ENCODE results near the gene HIBCH.
"Not testable (repeated sequence)": the region's sequence is repeated elsewhere in the genome, so short reads cannot be mapped to it uniquely, and the experiment has no call there.

HIBCH gene

DNA sequence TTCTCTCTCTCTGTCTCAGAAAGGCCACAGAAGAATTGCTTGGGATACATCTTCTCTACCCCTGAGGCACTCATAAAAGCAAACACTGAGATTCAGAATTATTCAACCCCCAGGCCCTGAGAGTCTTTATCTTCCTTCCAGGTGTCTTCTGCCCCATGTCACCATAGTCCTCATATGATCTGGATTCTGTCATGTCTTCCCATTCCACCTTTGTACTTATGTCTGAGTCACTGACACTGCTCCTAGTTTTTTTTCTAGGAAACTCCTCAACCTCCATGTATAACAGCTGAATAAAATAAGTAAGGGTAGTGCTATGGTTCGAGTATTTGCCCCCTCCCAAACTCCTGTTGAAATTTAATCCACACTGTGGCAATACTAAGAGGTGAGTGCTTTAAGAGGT lies 11.6 kb downstream of the HIBCH start:
- DNase-seq (ENCODE audit: low read depth in 2 of 2), result no peak

GRCh38 chr2:190304404-190304803 lies 15.2 kb downstream of the HIBCH start:
- DNase-seq (ENCODE audit: low read depth in 2 of 2), result no peak

DNA sequence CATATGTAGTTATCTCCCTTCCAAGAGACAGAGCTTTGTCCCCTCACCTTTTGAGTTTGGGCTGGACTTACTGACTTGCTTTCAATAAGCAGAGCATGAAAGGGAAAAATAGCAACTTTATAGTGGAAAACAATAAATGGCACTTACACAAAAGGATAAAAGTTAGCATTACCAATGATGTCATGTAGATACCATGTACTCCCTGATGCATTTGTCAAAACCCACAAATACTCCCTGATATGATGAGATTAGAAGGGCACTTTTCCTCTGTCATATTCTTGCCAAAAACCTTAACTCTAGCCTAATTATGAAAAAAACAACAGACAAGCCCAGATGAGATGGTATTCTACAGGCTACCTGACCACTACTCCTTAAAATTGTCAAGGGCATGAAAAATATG lies 16.0 kb downstream of the HIBCH start:
- DNase-seq (ENCODE audit: low read depth in 2 of 2), result no peak

GRCh38 chr2:190302052-190302451 lies 17.6 kb downstream of the HIBCH start:
- no peak for DNase-seq (ENCODE audit: low read depth in 2 of 2)

DNA sequence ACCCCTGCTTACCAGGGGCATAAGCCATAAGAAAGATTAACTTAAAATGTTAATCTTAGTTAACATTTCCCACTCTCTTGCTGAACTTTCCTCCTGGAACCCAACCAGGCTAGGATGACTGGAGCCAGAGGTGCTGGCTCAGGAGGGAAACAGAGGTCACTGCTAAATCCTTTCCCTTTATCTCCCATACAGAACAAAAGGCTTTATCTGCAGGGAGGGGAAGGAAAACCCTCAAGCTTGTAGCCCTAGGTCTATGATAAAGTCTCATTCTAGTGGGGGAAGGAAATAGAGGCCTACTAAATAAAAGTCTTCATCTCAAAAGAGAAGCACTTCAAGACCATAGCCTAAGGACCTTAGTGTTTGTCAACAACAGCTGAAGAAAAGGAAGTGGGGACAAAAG lies 18.6 kb downstream of the HIBCH start:
- no peak for DNase-seq (ENCODE audit: low read depth in 2 of 2)

- not testable (repeated sequence) for DNase-seq (ENCODE audit: low read depth in 2 of 2)
These were observed 21.7 kb downstream of the HIBCH start for GRCh38 chr2:190297880-190298279.

- no peak for DNase-seq (ENCODE audit: low read depth in 2 of 2)
These were observed 35.8 kb downstream of the HIBCH start for GRCh38 chr2:190283783-190284182.

DNA sequence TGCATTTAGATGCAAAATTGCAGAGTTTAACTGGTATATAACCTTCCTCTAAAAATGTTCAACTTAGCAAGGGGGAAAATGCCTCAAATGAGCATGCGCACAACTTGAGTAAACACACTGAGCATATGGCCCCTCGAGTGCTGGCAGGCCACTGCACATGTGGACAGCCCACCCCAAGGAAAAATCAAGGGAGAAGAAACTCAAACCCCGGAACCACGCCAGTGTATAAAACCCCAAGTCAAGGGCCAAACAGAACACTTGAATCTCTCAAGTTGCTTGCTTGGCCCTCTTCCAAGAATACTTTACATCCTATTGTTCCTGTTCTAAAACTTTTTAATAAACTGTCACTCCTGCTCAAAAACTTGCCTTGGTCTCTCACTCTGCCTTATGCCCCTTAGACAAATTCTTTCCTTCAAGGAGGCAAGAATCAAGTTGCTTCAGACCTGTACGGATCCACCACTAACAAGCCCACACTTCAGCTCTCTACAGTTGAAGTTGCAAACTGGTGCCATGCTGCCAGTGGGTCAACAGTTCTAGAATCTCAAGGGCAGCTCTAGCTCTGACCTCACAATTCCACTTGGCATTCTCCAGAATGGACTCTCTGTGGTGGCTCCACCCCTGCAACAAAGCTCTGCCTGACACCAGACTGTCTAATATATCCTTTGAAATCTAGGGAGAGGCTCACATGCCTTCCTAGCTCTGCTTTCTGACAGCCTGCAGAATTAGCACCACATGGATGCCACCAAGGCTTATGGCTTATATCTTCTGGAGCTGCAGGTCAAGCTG lies 38.9 kb downstream of the HIBCH start:
- no peak for DNase-seq (ENCODE audit: low read depth in 2 of 2)

- DNase-seq (ENCODE audit: low read depth in 2 of 2), result not testable (repeated sequence)
These were observed 40.1 kb downstream of the HIBCH start for GRCh38 chr2:190279256-190280134.

DNA sequence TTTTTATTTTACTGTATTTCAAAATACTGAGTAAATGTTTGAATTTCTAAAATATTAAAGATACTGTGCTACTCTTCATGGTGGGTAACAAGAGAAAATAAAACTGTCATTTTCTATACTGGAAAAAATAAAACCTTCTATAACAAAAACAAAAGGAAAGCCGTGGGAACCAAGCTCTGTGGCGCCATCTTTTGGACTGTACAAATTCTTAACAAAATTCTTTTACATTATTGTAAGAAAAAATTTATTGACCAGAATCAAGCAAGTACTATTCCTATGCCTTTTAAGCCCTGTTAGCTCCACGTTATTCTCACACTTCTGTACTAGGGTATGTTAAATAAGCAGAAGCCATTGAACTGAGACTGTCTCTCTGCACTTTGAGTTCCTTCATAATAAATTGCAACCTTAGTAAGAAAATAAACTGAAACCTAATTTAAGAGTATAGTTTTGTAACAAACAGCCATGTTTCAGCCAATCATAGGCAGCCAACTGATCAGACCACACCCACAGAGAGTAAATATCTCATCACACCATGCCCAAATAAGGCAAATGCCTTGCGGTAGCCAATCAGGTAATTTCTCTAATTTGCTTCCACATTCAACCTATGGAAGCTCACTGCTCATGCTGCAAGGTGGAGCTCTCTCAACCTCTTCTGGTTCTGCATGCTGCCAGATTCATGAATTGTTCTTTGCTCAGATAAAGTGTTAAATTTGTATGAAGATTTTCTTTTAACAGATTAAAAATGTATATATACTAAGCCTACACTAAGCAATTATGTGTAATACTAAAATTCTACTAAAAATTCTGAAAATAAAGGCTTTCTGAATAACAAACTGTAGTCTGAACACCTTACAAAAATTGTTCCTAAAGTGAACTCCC lies 42.2 kb downstream of the HIBCH start:
- no peak for DNase-seq (ENCODE audit: low read depth in 2 of 2)

GRCh38 chr2:190272457-190272842 lies 47.2 kb downstream of the HIBCH start:
- DNase-seq (ENCODE audit: low read depth in 2 of 2), result no peak

GRCh38 chr2:190271783-190272456 lies 47.7 kb downstream of the HIBCH start:
- no peak for DNase-seq (ENCODE audit: low read depth in 2 of 2)

DNA sequence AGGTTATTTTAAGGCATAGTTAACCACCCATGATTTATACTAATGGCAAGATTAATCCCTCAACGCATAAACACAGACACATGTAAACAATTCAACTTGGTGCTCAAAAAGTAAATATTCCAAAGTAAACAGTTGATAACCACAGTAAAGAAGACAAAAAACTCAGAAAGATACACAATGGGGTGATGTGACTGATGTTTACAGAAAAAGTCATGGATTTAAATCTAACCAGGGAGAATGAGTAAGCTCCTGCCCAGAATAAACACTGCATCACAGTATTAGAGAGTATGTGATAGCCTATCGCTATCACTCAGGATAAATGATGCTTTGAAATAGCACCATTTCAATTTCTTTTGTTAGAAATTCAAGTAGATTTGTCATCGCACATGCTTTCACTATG lies 49.3 kb downstream of the HIBCH start:
- DNase-seq (ENCODE audit: low read depth in 2 of 2), result no peak

- DNase-seq (ENCODE audit: low read depth in 2 of 2), result not testable (repeated sequence)
These were observed 49.9 kb downstream of the HIBCH start for GRCh38 chr2:190269699-190270098.

- no peak for DNase-seq (ENCODE audit: low read depth in 2 of 2)
These were observed 52.3 kb downstream of the HIBCH start for GRCh38 chr2:190267302-190267701.

DNA sequence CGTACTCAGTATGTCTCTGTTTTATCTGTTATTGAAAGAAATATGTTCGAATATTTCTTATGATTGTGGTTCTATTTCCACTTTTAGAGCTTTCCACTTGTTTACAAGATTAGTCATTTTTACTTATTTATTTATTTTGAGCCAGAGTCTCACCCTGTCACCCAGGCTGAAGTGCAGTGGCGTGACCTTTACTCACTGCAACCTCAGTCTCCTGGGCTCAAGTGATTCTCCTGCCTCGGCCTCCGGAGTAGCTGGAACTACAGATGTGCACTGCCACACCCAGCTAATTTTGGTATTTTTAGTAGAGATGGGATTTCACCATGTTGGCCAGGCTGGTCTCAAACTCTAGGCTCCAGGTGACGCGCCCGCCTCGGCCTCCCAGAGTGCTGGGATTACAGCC lies 53.3 kb downstream of the HIBCH start:
- DNase-seq (ENCODE audit: low read depth in 2 of 2), result no peak

GRCh38 chr2:190261851-190262250 lies 57.8 kb downstream of the HIBCH start:
- DNase-seq (ENCODE audit: low read depth in 2 of 2), result no peak

DNA sequence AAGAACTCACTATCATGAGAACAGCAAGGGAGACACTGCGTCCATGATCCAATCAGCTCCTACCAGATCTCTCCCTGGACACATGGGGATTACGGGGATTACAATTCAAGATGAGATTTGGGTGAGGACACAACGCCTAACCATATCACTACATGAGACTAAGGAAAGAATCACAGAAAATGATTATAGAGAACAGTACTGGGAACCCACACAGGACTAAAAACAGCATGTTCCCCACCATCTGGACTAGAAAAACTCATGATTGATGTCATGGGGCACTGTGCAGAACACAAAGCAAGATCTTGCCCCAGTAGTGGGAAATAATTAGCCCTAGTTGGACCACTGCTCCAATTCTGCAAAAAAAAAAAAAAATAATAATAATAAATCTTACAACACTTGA lies 63.5 kb downstream of the HIBCH start:
- DNase-seq (ENCODE audit: low read depth in 2 of 2), result no peak

DNA sequence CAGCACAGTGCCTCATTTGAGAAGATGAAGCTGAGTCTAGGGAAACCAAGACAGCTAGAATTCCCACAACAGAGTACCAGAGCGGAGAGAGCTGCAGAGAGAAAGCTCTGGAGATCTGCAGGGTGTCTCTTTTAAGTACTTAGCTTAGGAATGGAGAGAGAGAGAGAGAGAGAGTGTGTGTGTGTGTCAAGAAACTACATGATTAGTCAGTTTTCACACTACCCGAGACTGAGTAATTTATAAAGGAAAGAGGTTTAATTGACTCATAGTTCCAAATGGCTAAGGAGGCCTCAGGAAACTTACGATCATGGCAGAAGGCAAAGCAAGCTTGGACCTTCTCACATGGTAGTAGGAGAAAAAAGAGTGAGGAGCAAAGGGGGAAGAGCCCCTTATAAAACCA lies 64.0 kb downstream of the HIBCH start:
- DNase-seq (ENCODE audit: low read depth in 2 of 2), result no peak

DNA sequence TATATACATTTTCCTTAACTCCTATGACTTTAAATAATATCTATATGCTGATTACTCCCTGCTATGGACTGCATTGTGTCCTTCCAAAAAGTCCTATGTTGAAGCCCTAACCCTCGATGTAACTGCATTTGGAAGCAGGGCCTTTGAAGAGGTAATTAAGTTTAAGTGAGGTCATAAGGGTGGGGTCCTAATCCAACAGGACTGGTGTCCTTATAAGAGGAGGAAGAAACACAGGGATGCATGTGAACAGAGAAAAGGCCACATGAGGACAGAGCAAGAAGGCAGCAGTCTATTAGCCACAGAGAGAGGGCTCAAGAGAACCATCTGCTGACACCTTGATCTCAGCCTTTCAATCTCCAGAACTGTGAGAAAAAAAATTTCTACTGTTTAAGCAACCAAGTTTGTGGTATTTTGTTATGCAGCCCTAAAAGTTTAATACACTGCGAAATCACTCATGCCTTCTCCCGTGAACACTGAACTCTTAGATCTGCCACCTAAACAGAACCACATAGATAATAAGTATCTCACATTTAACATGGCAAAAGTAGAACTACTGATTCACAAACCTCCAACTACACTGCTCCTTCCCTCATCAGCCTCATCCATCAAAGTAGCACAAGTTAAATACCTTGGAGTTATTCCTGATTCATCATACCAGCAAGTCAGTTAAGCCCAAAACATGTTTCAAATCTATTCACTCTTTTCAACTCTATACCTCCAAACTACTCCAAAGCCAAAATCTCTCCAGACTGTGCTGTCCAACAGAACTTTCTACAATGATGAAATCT lies 65.4 kb downstream of the HIBCH start:
- DNase-seq (ENCODE audit: low read depth in 2 of 2), result no peak

DNA sequence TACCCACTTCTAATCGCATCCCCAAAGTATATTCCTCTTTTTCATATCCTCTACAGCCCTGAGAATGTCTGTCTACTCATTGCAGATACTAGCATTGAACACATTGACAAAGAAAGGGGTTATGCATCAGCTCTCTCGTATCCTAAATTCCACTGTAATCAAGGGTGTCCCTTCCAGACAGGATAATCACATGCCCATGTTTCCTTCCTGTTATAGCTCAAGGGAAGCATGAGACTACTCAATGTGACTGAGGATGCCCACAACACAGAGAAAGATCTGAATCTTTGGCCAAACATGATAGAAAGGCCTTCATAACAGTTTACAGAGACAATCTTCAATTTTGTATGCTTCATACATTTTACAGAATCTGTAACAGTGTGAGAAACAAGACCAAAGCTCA lies 69.2 kb downstream of the HIBCH start:
- no peak for DNase-seq (ENCODE audit: low read depth in 2 of 2)
